ENCODE data around the gene SELENOF.

DNA sequence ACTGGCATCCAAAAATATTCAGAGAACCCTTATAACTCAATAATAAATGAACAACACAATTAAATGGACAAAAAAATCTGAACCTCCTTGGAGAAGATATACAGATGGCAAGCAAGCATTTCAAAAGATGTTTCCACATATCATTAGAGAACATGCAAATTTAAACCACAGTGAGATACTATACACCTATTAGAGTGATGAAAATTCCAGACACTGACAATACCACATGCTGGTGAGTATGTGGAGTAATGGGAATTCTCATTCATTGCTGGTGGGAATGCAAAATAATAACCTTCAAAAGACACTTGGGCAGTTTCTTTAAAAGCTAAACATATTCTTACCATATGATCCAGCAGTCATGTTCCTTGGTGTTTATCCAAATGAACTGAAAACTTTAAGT is 46.6 kb upstream of the SELENOF start:
- TF ChIP-seq, protein P1, sequence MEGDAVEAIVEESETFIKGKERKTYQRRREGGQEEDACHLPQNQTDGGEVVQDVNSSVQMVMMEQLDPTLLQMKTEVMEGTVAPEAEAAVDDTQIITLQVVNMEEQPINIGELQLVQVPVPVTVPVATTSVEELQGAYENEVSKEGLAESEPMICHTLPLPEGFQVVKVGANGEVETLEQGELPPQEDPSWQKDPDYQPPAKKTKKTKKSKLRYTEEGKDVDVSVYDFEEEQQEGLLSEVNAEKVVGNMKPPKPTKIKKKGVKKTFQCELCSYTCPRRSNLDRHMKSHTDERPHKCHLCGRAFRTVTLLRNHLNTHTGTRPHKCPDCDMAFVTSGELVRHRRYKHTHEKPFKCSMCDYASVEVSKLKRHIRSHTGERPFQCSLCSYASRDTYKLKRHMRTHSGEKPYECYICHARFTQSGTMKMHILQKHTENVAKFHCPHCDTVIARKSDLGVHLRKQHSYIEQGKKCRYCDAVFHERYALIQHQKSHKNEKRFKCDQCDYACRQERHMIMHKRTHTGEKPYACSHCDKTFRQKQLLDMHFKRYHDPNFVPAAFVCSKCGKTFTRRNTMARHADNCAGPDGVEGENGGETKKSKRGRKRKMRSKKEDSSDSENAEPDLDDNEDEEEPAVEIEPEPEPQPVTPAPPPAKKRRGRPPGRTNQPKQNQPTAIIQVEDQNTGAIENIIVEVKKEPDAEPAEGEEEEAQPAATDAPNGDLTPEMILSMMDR (IDR thresholded peaks at IDR 0.05) = no peak
- no peak for TF ChIP-seq POLR2A (IDR thresholded peaks at IDR 0.05)
